Measurements from ENCODE around the gene XPNPEP2.
"Not testable (repeated sequence)": the region's sequence is repeated elsewhere in the genome, so short reads cannot be mapped to it uniquely, and the experiment has no call there.

The XPNPEP2 gene

GRCh38 chrX:129721414-129721813, 17.4 kb upstream of the XPNPEP2 start:
- no peak for DNase-seq

- DNase-seq = no peak
These were observed 16.9 kb upstream of the XPNPEP2 start for GRCh38 chrX:129721870-129722269.

GRCh38 chrX:129723511-129723910, 15.3 kb upstream of the XPNPEP2 start:
- no peak for DNase-seq

- no peak for DNase-seq
These were observed 14.0 kb upstream of the XPNPEP2 start for GRCh38 chrX:129724754-129725153.

GRCh38 chrX:129726307-129727111, 12.3 kb upstream of the XPNPEP2 start:
- peak; percentile 11 for DNase-seq

GRCh38 chrX:129728061-129728460, 10.7 kb upstream of the XPNPEP2 start:
- no peak for DNase-seq

GRCh38 chrX:129731228-129731627, 7.6 kb upstream of the XPNPEP2 start:
- no peak for DNase-seq

- DNase-seq = no peak
These were observed 5.9 kb upstream of the XPNPEP2 start for GRCh38 chrX:129732857-129733256.

- DNase-seq = no peak
These were observed 5.4 kb upstream of the XPNPEP2 start for GRCh38 chrX:129733335-129733734.

- no peak for DNase-seq
These were observed 2.3 kb upstream of the XPNPEP2 start for GRCh38 chrX:129736491-129736890.

GRCh38 chrX:129737916-129738315, 863 bp upstream of the XPNPEP2 start:
- DNase-seq = no peak

GRCh38 chrX:129739578-129739977, 799 bp downstream of the XPNPEP2 start:
- no peak for DNase-seq

GRCh38 chrX:129741880-129742758, 3.3 kb downstream of the XPNPEP2 start:
- no peak for DNase-seq

GRCh38 chrX:129742759-129743152, 4.0 kb downstream of the XPNPEP2 start:
- not testable (repeated sequence) for DNase-seq

- no peak for DNase-seq
These were observed 5.0 kb downstream of the XPNPEP2 start for GRCh38 chrX:129743821-129744220.

- peak; percentile 20 for DNase-seq
These were observed 6.1 kb downstream of the XPNPEP2 start for GRCh38 chrX:129744861-129745321.

GRCh38 chrX:129746557-129747470, 8.0 kb downstream of the XPNPEP2 start:
- no peak for DNase-seq

GRCh38 chrX:129747533-129747932, 8.8 kb downstream of the XPNPEP2 start:
- DNase-seq = no peak

- DNase-seq = no peak
These were observed 9.5 kb downstream of the XPNPEP2 start for GRCh38 chrX:129748305-129748704.

GRCh38 chrX:129749069-129749468, 10.3 kb downstream of the XPNPEP2 start:
- DNase-seq = no peak

- no peak for DNase-seq
These were observed 12.2 kb downstream of the XPNPEP2 start for GRCh38 chrX:129750971-129751370.
